ENCODE measurements around the gene PRR15. TPM values are rescaled to one million over a fixed set of nuclear protein-coding genes. Genes with fewer than 3 reads are reported as not detected.

PRR15 gene
- total and polyA plus RNA-seq, 2 of the 4 experiments (the other 2 are of a cell fraction), result not detected

DNA sequence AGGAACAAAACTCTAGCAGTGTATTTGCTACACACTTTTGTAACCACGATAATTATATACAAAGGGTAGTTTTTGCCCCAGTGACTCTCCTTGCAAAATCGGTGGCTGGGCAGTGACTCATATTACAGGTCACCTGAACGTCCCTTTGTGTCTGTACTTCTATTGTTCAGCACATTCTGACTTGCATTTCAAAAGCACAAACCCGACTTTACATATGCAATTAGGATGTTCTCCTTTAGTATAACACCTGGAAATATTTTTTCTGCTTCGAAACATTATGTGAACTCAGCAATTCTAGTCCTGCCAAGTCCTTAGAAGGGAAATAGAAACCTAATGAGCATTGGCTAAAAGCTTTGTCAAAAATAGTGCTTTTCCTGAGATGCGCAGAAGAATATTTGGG lies 6.0 kb downstream of the PRR15 start:
- H2AFZ ChIP-seq (replicated peaks; ENCODE audit: low read length, poor library complexity), result no peak overlapping the region
- WGBS, 2 experiments (ENCODE audit: extremely low coverage in 2 of 2, insufficient read length in 1 of 2), result 100% methylated on average over 1 of the region's 6 CpGs; no CpG with 5 or more reads in 1 of the 2 experiments
- no peak overlapping the region for H3K4ac ChIP-seq (ENCODE audit: low read depth, low read length)
- POLR2A ChIA-PET (ENCODE audit: unreplicated experiment), result no interaction called here
- no peak overlapping the region for H3K4me2 ChIP-seq (ENCODE audit: low read depth, low read length)
- no peak overlapping the region for H4K5ac ChIP-seq (ENCODE audit: low read depth, low read length)
- no peak overlapping the region for H3K4me3 ChIP-seq (ENCODE audit: insufficient read depth, low read depth, low read length)
- no peaks in the 10 kb centered on the region for H3K9me1 ChIP-seq (ENCODE audit: insufficient read depth, low read length)
- H2BK120ac ChIP-seq (ENCODE audit: low read depth, low read length), result no peak overlapping the region
- DNase-seq (no peak), ATAC-seq (ENCODE audit: low read depth) (no peak)
- H4K8ac ChIP-seq (ENCODE audit: low read depth in 2 of 2, low read length in 2 of 2), result no peak overlapping the region
- H2AK5ac ChIP-seq (ENCODE audit: low read depth, low read length), result no peak overlapping the region
- no peak overlapping the region for H3K56ac ChIP-seq (ENCODE audit: extremely low read depth, insufficient read depth, low read length)
- no peaks in the 10 kb centered on the region for H4K20me1 ChIP-seq (ENCODE audit: insufficient read depth, low read length)
- H3K27ac ChIP-seq (ENCODE audit: insufficient read depth, low read length), result no peak overlapping the region
- peaks cover 25% of the 10 kb centered on the region for H3K27me3 ChIP-seq (ENCODE audit: control insufficient read depth, insufficient read depth, low read length)
- no peaks in the 10 kb centered on the region for H3K79me1 ChIP-seq (ENCODE audit: low read depth in 1 of 2, low read length in 2 of 2)
- H3K36me3 ChIP-seq (ENCODE audit: control insufficient read depth, insufficient read depth, low read length), result no peaks in the 10 kb centered on the region
- CTCF ChIA-PET, result no interaction called here
- no peak overlapping the region for H2BK15ac ChIP-seq (ENCODE audit: low read depth, low read length)
- no peaks in the 10 kb centered on the region for H3K9me3 ChIP-seq (ENCODE audit: control insufficient read depth, insufficient read depth, low read length)
- TF ChIP-seq, protein P1, sequence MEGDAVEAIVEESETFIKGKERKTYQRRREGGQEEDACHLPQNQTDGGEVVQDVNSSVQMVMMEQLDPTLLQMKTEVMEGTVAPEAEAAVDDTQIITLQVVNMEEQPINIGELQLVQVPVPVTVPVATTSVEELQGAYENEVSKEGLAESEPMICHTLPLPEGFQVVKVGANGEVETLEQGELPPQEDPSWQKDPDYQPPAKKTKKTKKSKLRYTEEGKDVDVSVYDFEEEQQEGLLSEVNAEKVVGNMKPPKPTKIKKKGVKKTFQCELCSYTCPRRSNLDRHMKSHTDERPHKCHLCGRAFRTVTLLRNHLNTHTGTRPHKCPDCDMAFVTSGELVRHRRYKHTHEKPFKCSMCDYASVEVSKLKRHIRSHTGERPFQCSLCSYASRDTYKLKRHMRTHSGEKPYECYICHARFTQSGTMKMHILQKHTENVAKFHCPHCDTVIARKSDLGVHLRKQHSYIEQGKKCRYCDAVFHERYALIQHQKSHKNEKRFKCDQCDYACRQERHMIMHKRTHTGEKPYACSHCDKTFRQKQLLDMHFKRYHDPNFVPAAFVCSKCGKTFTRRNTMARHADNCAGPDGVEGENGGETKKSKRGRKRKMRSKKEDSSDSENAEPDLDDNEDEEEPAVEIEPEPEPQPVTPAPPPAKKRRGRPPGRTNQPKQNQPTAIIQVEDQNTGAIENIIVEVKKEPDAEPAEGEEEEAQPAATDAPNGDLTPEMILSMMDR (conservative IDR thresholded peaks at IDR 0.05; ENCODE audit: low read depth, low read length), result no peak
- TF ChIP-seq MAFK (IDR thresholded peaks at IDR 0.05; ENCODE audit: low read depth, low read length) (peak; percentile 35; the same call in 1 of the 2 replicates), RCOR1 (IDR thresholded peaks at IDR 0.05; ENCODE audit: insufficient replicate concordance, low read length) (no peak), CEBPB (IDR thresholded peaks at IDR 0.05; ENCODE audit: low read depth, low read length) (no peak)
- H2BK5ac ChIP-seq (ENCODE audit: low read depth, low read length, poor library complexity, severe bottlenecking), result no peak overlapping the region
- BruUV-seq (replicated peaks), result no TSS peak
- no peak overlapping the region for H4K91ac ChIP-seq (ENCODE audit: insufficient read depth, low read depth, low read length)
- no peak overlapping the region for H3K9ac ChIP-seq (ENCODE audit: low read depth, low read length)
- no peak overlapping the region for H3K14ac ChIP-seq (replicated peaks; ENCODE audit: low read depth, low read length)
- no peak overlapping the region for H2AK9ac ChIP-seq (replicated peaks; ENCODE audit: low read depth, low read length, poor library complexity)
- no peak overlapping the region for H3K23ac ChIP-seq (ENCODE audit: low read depth, low read length)
- dilution Hi-C loops (cut with HindIII; ENCODE audit: low sequenced_read_pairs, unreplicated experiment) (no loop called here), in situ Hi-C loops (cut with MboI; ENCODE audit: low sequenced_read_pairs) (no loop called here), intact Hi-C loops (cut with micrococcal nuclease) (no loop called here)
- H3K4me1 ChIP-seq (ENCODE audit: control insufficient read depth, insufficient read depth, low read length), result no peaks in the 10 kb centered on the region
- H2BK20ac ChIP-seq (ENCODE audit: low read depth, low read length), result no peak overlapping the region
- H3K18ac ChIP-seq (ENCODE audit: low read depth, low read length), result no peak overlapping the region
